GM23338 (cell line): ENCODE data around the gene SDHAF1. TPM values are rescaled to one million over a fixed set of nuclear protein-coding genes. Genes with fewer than 3 reads are reported as not detected.

Experiments used
- ATAC-seq: fragments of 200-7000 bp; cut with Tn5 transposase; 3 replicates; pipeline ENCODE4 v1.9.1; 2020
- DNase-seq: peaks from one replicate; pipeline ENCODE4 v3.0.0-alpha.2; 2015; ENCODE audit warnings: low spot score
- H2AFZ ChIP-seq: fragments of 200-600 bp; sonication (generic); 2 replicates; pipeline ENCODE4 v1.8.0; 2016; ENCODE audit warnings: antibody characterized with exemption, mild to moderate bottlenecking, moderate library complexity
- H3F3A ChIP-seq: fragments of 200-600 bp; sonication (generic); replicated peaks from 2 replicates; pipeline ENCODE4 v1.8.0; 2017; ENCODE audit warnings: antibody characterized with exemption, mixed run types, low read depth
- H3K27ac ChIP-seq: fragments of 200-600 bp; sonication (generic); 2 replicates; pipeline ENCODE4 v1.6.1; 2016; ENCODE audit warnings: low read depth
- H3K27me3 ChIP-seq: fragments of 200-600 bp; sonication (generic); 2 replicates; pipeline ENCODE4 v1.8.0; 2016; ENCODE audit warnings: mild to moderate bottlenecking, mixed run types, moderate library complexity; ENCODE audit not compliant: insufficient read depth
- H3K36me3 ChIP-seq: fragments of 200-600 bp; sonication (generic); 2 replicates; pipeline ENCODE4 v1.8.0; 2016; ENCODE audit warnings: mild to moderate bottlenecking; ENCODE audit not compliant: insufficient read depth
- H3K4me1 ChIP-seq: fragments of 200-600 bp; sonication (generic); 2 replicates; pipeline ENCODE4 v1.8.0; 2016; ENCODE audit warnings: mild to moderate bottlenecking, moderate library complexity; ENCODE audit not compliant: insufficient read depth
- H3K4me2 ChIP-seq: fragments of 200-600 bp; sonication (generic); 2 replicates; pipeline ENCODE4 v1.7.1; 2017; ENCODE audit warnings: mixed run types
- H3K4me3 ChIP-seq: fragments of 200-600 bp; sonication (generic); 2 replicates; pipeline ENCODE4 v1.6.1; 2016; ENCODE audit warnings: mixed run types
- H3K79me2 ChIP-seq: fragments of 200-600 bp; sonication (generic); replicated peaks from 2 replicates; pipeline ENCODE4 v1.8.0; 2017; ENCODE audit warnings: mild to moderate bottlenecking; ENCODE audit not compliant: insufficient read depth
- H3K9me2 ChIP-seq: fragments of 200-600 bp; sonication (generic); 2 replicates; pipeline ENCODE4 v1.8.0; 2017; ENCODE audit not compliant: insufficient read depth
- H4K20me1 ChIP-seq: fragments of 200-600 bp; sonication (generic); replicated peaks from 2 replicates; pipeline ENCODE4 v1.8.0; 2017; ENCODE audit warnings: mild to moderate bottlenecking; ENCODE audit not compliant: insufficient read depth
- H3K27ac Mint-ChIP-seq: 2 replicates; pipeline ENCODE4 v1.8.0; 2020; ENCODE audit warnings: inconsistent platforms, mild to moderate bottlenecking, moderate library complexity, mixed read lengths
- H3K27me3 Mint-ChIP-seq: 3 replicates; pipeline ENCODE4 v1.8.0; 2022; ENCODE audit warnings: low read depth, mild to moderate bottlenecking, moderate library complexity, mixed read lengths, inconsistent platforms; ENCODE audit not compliant: insufficient read depth, poor library complexity
- H3K36me3 Mint-ChIP-seq: 3 replicates; pipeline ENCODE4 v1.8.0; 2021; ENCODE audit warnings: low read depth, mild to moderate bottlenecking, inconsistent platforms, moderate library complexity, mixed read lengths
- H3K4me1 Mint-ChIP-seq: 3 replicates; pipeline ENCODE4 v1.8.0; 2020; ENCODE audit warnings: mild to moderate bottlenecking, inconsistent platforms, mixed read lengths
- H3K4me3 Mint-ChIP-seq: 3 replicates; pipeline ENCODE4 v1.8.0; 2021; ENCODE audit warnings: moderate library complexity, mild to moderate bottlenecking, inconsistent platforms, mixed read lengths
- H3K9me3 Mint-ChIP-seq: 3 replicates; pipeline ENCODE4 v1.8.0; 2020; ENCODE audit warnings: moderate library complexity, mild to moderate bottlenecking, inconsistent platforms, mixed read lengths
- CREB1 ChIP-seq: fragments of 250-450 bp; sonication (Bioruptor Pico); IDR thresholded peaks from 2 replicates; pipeline ENCODE4 v1.5.0; 2020; ENCODE audit warnings: low read depth, mild to moderate bottlenecking, moderate library complexity
- ETS1 ChIP-seq: IDR thresholded peaks from 2 replicates; pipeline ENCODE4 v1.6.1; 2016; ENCODE audit warnings: antibody characterized with exemption
- EZH2 ChIP-seq: fragments of 200-600 bp; sonication (generic); IDR thresholded peaks from one replicate; pipeline ENCODE4 v1.8.0; 2017; ENCODE audit warnings: antibody characterized with exemption, mild to moderate bottlenecking, low read depth; ENCODE audit not compliant: unreplicated experiment
- EZH2phosphoT487 ChIP-seq: fragments of 200-600 bp; sonication (generic); IDR thresholded peaks from one replicate; pipeline ENCODE4 v1.8.1; 2018; ENCODE audit warnings: antibody characterized with exemption; ENCODE audit not compliant: unreplicated experiment
- JUNB ChIP-seq: IDR thresholded peaks from one replicate; pipeline ENCODE4 v1.6.1; 2016; ENCODE audit warnings: antibody characterized with exemption; ENCODE audit not compliant: unreplicated experiment
- POLR2AphosphoS5 ChIP-seq: IDR thresholded peaks from 2 replicates; pipeline ENCODE4 v1.6.1; 2016; ENCODE audit warnings: antibody characterized with exemption, low read depth
- STAT1 ChIP-seq: IDR thresholded peaks from one replicate; pipeline ENCODE4 v1.6.1; 2016; ENCODE audit warnings: antibody characterized with exemption; ENCODE audit not compliant: unreplicated experiment
- ZNF114 ChIP-seq: fragments of 250-450 bp; sonication (Bioruptor Pico); IDR thresholded peaks from 2 replicates; pipeline ENCODE4 v1.5.0; 2020; ENCODE audit warnings: mild to moderate bottlenecking, moderate library complexity
- ZNF462 ChIP-seq: fragments of 250-450 bp; sonication (Bioruptor Pico); IDR thresholded peaks from 2 replicates; pipeline ENCODE4 v1.5.0; 2020; ENCODE audit warnings: mild to moderate bottlenecking, moderate library complexity
- polyA plus RNA-seq: library from polyadenylated mRNA; unstranded; fragments of >200 nt; fragmentation: Nextera tagmentation; extraction: Ambion mirVana; gene quantifications from 2 replicates; pipeline ENCODE4 v1.2.1, GENCODE V29; 2016
- total RNA-seq: library from RNA; depleted of rRNA; stranded (reverse); fragments of >200 nt; shearing (Covaris generic); gene quantifications from 2 replicates; pipeline ENCODE4 v1.2.3, GENCODE V29; 2014
- TF ChIP-seq, protein P1 (sequence below), 2 experiments: fragments of 200-600 bp in 1 of 2; sonication (generic) in 1 of 2; conservative IDR thresholded peaks; 2 replicates each; pipeline versions ENCODE4 v1.5.1 to v1.6.1; 2016 to 2017; ENCODE audit warnings: antibody characterized with exemption in 2 of 2, low read depth in 2 of 2, mild to moderate bottlenecking in 2 of 2, moderate library complexity in 1 of 2

Gene SDHAF1
- total and polyA plus RNA-seq, 2 experiments from 2014 or later: 19.9 to 55.9 TPM

DNA sequence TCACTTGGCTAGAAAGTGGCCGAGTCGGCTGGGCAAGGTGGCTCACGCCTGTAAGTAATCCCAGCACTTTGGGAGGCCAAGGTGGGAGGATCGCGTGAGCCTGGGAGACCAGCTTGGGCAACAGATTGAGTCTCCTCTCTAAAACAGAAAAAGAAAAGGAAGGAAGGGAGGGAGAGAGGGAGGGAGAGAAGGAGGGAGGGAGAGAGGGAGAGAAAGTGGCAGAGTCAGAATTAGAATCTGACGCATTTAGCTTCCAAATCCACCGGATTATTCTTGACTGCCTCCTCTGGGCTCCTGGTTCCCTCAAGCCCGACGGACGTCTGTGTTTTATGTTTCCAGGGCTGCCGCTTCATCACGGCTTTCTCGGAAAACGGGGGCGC is 36.3 kb upstream of the SDHAF1 start:
- H3K27me3 Mint-ChIP-seq: peaks cover 41% of the 10 kb centered on the region
- Histone ChIP-seq H3K9me2 (no peaks in the 10 kb centered on the region), H3K4me3 (peak overlapping the region; percentile 53), H3K27ac (no peak overlapping the region), H3K27me3 (peaks cover 48% of the 10 kb centered on the region), H3F3A (no peaks in the 10 kb centered on the region), H4K20me1 (no peaks in the 10 kb centered on the region), H3K4me1 (no peaks in the 10 kb centered on the region), H3K4me2 (peak overlapping the region; percentile 82; the same call in 1 of the 2 replicates), H2AFZ (peak overlapping the region; percentile 91), H3K36me3 (no peaks in the 10 kb centered on the region), H3K79me2 (no peaks in the 10 kb centered on the region)
- TF ChIP-seq CREB1 (CRISPR knock-in tag): no peak
- TF ChIP-seq, protein P1, sequence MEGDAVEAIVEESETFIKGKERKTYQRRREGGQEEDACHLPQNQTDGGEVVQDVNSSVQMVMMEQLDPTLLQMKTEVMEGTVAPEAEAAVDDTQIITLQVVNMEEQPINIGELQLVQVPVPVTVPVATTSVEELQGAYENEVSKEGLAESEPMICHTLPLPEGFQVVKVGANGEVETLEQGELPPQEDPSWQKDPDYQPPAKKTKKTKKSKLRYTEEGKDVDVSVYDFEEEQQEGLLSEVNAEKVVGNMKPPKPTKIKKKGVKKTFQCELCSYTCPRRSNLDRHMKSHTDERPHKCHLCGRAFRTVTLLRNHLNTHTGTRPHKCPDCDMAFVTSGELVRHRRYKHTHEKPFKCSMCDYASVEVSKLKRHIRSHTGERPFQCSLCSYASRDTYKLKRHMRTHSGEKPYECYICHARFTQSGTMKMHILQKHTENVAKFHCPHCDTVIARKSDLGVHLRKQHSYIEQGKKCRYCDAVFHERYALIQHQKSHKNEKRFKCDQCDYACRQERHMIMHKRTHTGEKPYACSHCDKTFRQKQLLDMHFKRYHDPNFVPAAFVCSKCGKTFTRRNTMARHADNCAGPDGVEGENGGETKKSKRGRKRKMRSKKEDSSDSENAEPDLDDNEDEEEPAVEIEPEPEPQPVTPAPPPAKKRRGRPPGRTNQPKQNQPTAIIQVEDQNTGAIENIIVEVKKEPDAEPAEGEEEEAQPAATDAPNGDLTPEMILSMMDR (conservative IDR thresholded peaks at IDR 0.05; ENCODE audit: low read depth in 2 of 2): no peak
- no peak for TF ChIP-seq ZNF462 (CRISPR knock-in tag)
- TF ChIP-seq JUNB: no peak
- no peak for TF ChIP-seq EZH2phosphoT487
- no peak for TF ChIP-seq POLR2AphosphoS5
- TF ChIP-seq EZH2: no peak
- TF ChIP-seq STAT1: no peak
- TF ChIP-seq ZNF114: no peak
- no peak for TF ChIP-seq ETS1
- no peak overlapping the region for H3K27ac Mint-ChIP-seq
- no peaks in the 10 kb centered on the region for H3K9me3 Mint-ChIP-seq
- DNase-seq (peak; percentile 35), ATAC-seq (no peak; the same call in 2 of the 3 replicates)
- no peaks in the 10 kb centered on the region for H3K36me3 Mint-ChIP-seq
- peak overlapping the region; percentile 41; the same call in 1 of the 3 replicates for H3K4me3 Mint-ChIP-seq
- H3K4me1 Mint-ChIP-seq: peaks cover 4% of the 10 kb centered on the region
